ENCODE results near the gene CCDC57. TPM values are rescaled to one million over a fixed set of nuclear protein-coding genes. Genes with fewer than 3 reads are reported as not detected.

CCDC57 gene
- total RNA-seq, 2 donors from 2014 or later: 24.5 to 46.1 TPM

GRCh38 chr17:82231562-82232321 lies 19.1 kb upstream of the CCDC57 start:
- Histone ChIP-seq H3K36me3 (no peaks in the 10 kb centered on the region), H3K27me3 (no peaks in the 10 kb centered on the region), H3K4me1 (peaks cover 21% of the 10 kb centered on the region), H3K4me3 (peak overlapping the region; percentile 64), H3K9me3 (no peaks in the 10 kb centered on the region), H3K9ac (ENCODE audit: low read depth in 2 of 2, low read length in 2 of 2) (peak overlapping the region; percentile 81 to 85), H3K27ac (peak overlapping the region; percentile 98)
- DNase-seq: peak; percentile 89
- intact Hi-C loops (cut with DNase I): no loop called here
- TF ChIP-seq, protein P1, sequence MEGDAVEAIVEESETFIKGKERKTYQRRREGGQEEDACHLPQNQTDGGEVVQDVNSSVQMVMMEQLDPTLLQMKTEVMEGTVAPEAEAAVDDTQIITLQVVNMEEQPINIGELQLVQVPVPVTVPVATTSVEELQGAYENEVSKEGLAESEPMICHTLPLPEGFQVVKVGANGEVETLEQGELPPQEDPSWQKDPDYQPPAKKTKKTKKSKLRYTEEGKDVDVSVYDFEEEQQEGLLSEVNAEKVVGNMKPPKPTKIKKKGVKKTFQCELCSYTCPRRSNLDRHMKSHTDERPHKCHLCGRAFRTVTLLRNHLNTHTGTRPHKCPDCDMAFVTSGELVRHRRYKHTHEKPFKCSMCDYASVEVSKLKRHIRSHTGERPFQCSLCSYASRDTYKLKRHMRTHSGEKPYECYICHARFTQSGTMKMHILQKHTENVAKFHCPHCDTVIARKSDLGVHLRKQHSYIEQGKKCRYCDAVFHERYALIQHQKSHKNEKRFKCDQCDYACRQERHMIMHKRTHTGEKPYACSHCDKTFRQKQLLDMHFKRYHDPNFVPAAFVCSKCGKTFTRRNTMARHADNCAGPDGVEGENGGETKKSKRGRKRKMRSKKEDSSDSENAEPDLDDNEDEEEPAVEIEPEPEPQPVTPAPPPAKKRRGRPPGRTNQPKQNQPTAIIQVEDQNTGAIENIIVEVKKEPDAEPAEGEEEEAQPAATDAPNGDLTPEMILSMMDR (IDR thresholded peaks at IDR 0.05): no peak

DNA sequence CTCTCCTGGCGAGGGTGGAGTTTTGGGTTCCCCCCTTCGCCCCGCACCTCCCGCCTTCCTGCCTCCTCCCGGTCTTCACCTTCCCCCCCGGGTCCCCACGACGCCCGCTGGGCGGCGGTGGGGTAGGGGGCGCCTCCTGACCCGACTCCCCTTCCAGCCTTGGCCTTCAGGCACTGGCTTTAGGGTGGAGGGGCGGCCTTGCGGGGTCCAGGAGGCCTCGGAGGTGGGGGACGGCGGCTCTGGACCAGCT lies 18.6 kb upstream of the CCDC57 start:
- no peaks in the 10 kb centered on the region for H3K36me3 ChIP-seq
- peak overlapping the region; percentile 64 for H3K4me3 ChIP-seq
- intact Hi-C loops (cut with DNase I): no loop called here
- peaks cover 17% of the 10 kb centered on the region for H3K4me1 ChIP-seq
- peak overlapping the region; percentile 98 for H3K27ac ChIP-seq
- no peaks in the 10 kb centered on the region for H3K9me3 ChIP-seq
- TF ChIP-seq, protein P1 (IDR thresholded peaks at IDR 0.05): no peak
- DNase-seq: no peak
- peak overlapping the region; percentile 81 to 85 for H3K9ac ChIP-seq (ENCODE audit: low read depth in 2 of 2, low read length in 2 of 2)
- no peaks in the 10 kb centered on the region for H3K27me3 ChIP-seq

DNA sequence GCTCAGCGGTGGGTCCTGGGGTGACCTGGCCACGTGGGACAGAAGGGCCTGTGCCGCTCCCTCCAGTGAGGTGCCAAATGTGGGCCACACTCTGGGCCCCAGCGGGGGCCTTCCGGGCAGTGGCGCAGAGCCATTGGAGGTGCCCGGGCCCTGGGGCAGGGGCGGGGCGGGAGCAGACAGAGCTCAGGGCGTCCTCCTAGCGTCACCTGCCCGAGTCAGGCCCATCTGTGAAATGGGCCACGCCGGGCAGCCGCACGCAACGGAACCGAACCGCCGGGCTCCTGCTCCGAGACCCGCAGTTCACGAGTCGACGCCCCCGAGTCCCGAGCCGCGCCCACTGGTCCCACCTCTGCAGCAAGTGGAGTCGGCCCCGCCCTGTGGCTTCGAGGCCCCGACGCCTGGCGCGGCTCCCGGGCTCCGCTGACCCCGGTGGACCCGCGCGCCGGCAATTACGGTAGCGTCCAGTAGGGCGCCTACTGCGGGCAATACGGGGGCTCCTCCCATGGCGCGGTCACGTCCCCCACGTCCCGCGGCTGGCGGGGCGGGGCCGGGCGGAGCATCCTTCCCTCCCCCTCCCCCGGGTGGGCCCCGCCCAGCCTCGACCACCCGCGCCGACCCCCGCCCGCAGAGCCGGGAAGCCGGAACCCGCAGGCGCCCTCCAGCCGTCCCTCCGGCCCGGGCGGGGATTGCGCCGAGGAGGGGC lies 18.1 kb upstream of the CCDC57 start:
- peak overlapping the region; percentile 98 for H3K27ac ChIP-seq
- intact Hi-C loops (cut with DNase I): no loop called here

GRCh38 chr17:82229698-82230608 lies 17.3 kb upstream of the CCDC57 start:
- Histone ChIP-seq H3K27ac (peak overlapping the region; percentile 98), H3K9me3 (no peaks in the 10 kb centered on the region), H3K9ac (ENCODE audit: low read depth in 2 of 2, low read length in 2 of 2) (peak overlapping the region; percentile 67 to 95), H3K27me3 (no peaks in the 10 kb centered on the region), H3K4me3 (peak overlapping the region; percentile 64), H3K4me1 (peaks cover 5% of the 10 kb centered on the region), H3K36me3 (no peaks in the 10 kb centered on the region)
- DNase-seq: peak; percentile 42
- TF ChIP-seq, protein P1 (IDR thresholded peaks at IDR 0.05): no peak
- intact Hi-C loops (cut with DNase I): no loop called here

More for the DNA sequence above, 18.1 kb upstream of the CCDC57 start:
- peak; percentile 95 for DNase-seq
- peak overlapping the region; percentile 81 to 95 for H3K9ac ChIP-seq (ENCODE audit: low read depth in 2 of 2, low read length in 2 of 2)
- peak overlapping the region; percentile 64 for H3K4me3 ChIP-seq
- no peaks in the 10 kb centered on the region for H3K27me3 ChIP-seq
- H3K36me3 ChIP-seq: no peaks in the 10 kb centered on the region
- peaks cover 13% of the 10 kb centered on the region for H3K4me1 ChIP-seq
- no peaks in the 10 kb centered on the region for H3K9me3 ChIP-seq
- TF ChIP-seq, protein P1 (IDR thresholded peaks at IDR 0.05): peak; percentile 51
